Glutamatergic neuron (in vitro differentiated cells): ENCODE results near the gene USP15. TPM values are rescaled to one million over a fixed set of nuclear protein-coding genes. Genes with fewer than 3 reads are reported as not detected.

Experiments
- DNase-seq: peaks from one replicate; pipeline ENCODE4 v3.0.0; 2022
- H3K27ac Mint-ChIP-seq: one replicate; pipeline ENCODE4 v1.8.0; 2020; ENCODE audit warnings: mild to moderate bottlenecking, mixed read lengths, inconsistent platforms; ENCODE audit not compliant: unreplicated experiment
- H3K27me3 Mint-ChIP-seq: one replicate; pipeline ENCODE4 v1.8.0; 2020; ENCODE audit warnings: mild to moderate bottlenecking, moderate library complexity, mixed read lengths, inconsistent platforms; ENCODE audit not compliant: unreplicated experiment
- H3K36me3 Mint-ChIP-seq: one replicate; pipeline ENCODE4 v1.8.0; 2020; ENCODE audit warnings: mild to moderate bottlenecking, mixed read lengths, inconsistent platforms; ENCODE audit not compliant: unreplicated experiment
- H3K4me1 Mint-ChIP-seq: one replicate; pipeline ENCODE4 v1.8.0; 2020; ENCODE audit warnings: mild to moderate bottlenecking, low read depth, mixed read lengths, inconsistent platforms; ENCODE audit not compliant: unreplicated experiment
- H3K4me3 Mint-ChIP-seq: one replicate; pipeline ENCODE4 v1.8.0; 2020; ENCODE audit warnings: mild to moderate bottlenecking, mixed read lengths, inconsistent platforms; ENCODE audit not compliant: unreplicated experiment
- H3K9me3 Mint-ChIP-seq: one replicate; pipeline ENCODE4 v1.8.0; 2020; ENCODE audit warnings: mild to moderate bottlenecking, moderate library complexity, mixed read lengths, inconsistent platforms; ENCODE audit not compliant: unreplicated experiment
- CTCF ChIP-seq: fragments of 200-600 bp; sonication (generic); IDR thresholded peaks from one replicate; pipeline ENCODE4 v1.5.0; 2021; ENCODE audit not compliant: partially characterized antibody, unreplicated experiment
- total RNA-seq: library from RNA; stranded (reverse); fragmentation: NEBNext Ultra II Directional; extraction: Animal tissue kit (Norgen Biotek cat#: 25700); gene quantifications from one replicate; pipeline ENCODE4 v1.2.1, GENCODE V29; 2021; ENCODE audit not compliant: unreplicated experiment

The USP15 gene
- total RNA-seq, 1 donor from 2014 or later = 74.4 TPM

- Mint-ChIP-seq H3K27ac (no peak overlapping the region), H3K4me1 (no peaks in the 10 kb centered on the region), H3K9me3 (no peaks in the 10 kb centered on the region), H3K4me3 (no peak overlapping the region), H3K36me3 (no peaks in the 10 kb centered on the region), H3K27me3 (no peaks in the 10 kb centered on the region)
- TF ChIP-seq CTCF = no peak
- DNase-seq = no peak
Observed at GRCh38 chr12:62278022-62278421, 17.8 kb downstream of the USP15 start.

DNA sequence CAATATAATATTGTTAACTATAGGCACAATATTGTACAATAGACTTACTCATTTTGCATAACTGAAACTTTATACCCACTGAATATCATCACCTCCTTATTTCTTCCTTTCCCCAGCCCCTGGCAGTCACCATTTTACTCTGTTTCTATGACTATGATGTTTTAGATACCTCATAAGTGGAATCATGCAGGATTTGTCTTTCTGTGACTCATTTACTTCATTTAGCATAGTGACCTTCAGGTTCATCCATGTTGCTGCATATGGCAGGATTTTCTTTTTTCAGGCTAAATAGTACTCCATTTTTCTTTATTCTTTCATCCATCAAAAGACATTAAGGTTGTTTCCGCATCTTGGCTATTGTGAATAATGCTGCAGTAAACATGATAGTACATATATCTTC, 18.9 kb downstream of the USP15 start:
- Mint-ChIP-seq H3K4me3 (no peak overlapping the region), H3K27me3 (no peaks in the 10 kb centered on the region), H3K27ac (no peak overlapping the region), H3K9me3 (no peaks in the 10 kb centered on the region), H3K36me3 (no peaks in the 10 kb centered on the region), H3K4me1 (no peaks in the 10 kb centered on the region)
- no peak for TF ChIP-seq CTCF
- DNase-seq = no peak

GRCh38 chr12:62279961-62280360, 19.8 kb downstream of the USP15 start:
- TF ChIP-seq CTCF = no peak
- Mint-ChIP-seq H3K4me3 (no peak overlapping the region), H3K27me3 (no peaks in the 10 kb centered on the region), H3K4me1 (no peaks in the 10 kb centered on the region), H3K9me3 (no peaks in the 10 kb centered on the region), H3K27ac (no peak overlapping the region), H3K36me3 (no peaks in the 10 kb centered on the region)
- no peak for DNase-seq

- Mint-ChIP-seq H3K4me1 (no peaks in the 10 kb centered on the region), H3K36me3 (no peaks in the 10 kb centered on the region), H3K4me3 (no peak overlapping the region), H3K9me3 (no peaks in the 10 kb centered on the region), H3K27me3 (no peaks in the 10 kb centered on the region), H3K27ac (no peak overlapping the region)
- no peak for TF ChIP-seq CTCF
- no peak for DNase-seq
Observed at GRCh38 chr12:62282057-62282774, 22.0 kb downstream of the USP15 start.

GRCh38 chr12:62284749-62285148, 24.5 kb downstream of the USP15 start:
- Mint-ChIP-seq H3K27ac (no peak overlapping the region), H3K9me3 (no peaks in the 10 kb centered on the region), H3K4me1 (no peaks in the 10 kb centered on the region), H3K4me3 (no peak overlapping the region), H3K27me3 (no peaks in the 10 kb centered on the region), H3K36me3 (no peaks in the 10 kb centered on the region)
- TF ChIP-seq CTCF = no peak
- DNase-seq = no peak
